SK-N-SH (cell line): Measurements from ENCODE around the gene SLC25A28. TPM values are rescaled to one million over a fixed set of nuclear protein-coding genes. Genes with fewer than 3 reads are reported as not detected.
A peak's percentile ranks its signal among the peaks of the same experiment; 100 is the strongest.

Experiments
- CTCF ChIA-PET: fragments of 300-600, 350-600 bp; formaldehyde crosslinking; extraction: SDS; loops from one replicate; lab custom pipeline; 2021; lab: Yijun Ruan, JAX
- POLR2A ChIA-PET: fragments of 350-600 bp; sonication (Branson Sonifier 250); formaldehyde crosslinking; extraction: SDS; loops from one replicate; lab custom pipeline; 2020; ENCODE audit warnings: antibody characterized with exemption, inconsistent platforms; lab: Yijun Ruan, JAX
- DNase-seq: peaks from one replicate; pipeline ENCODE4 v3.0.0; 2012
- H2AFZ ChIP-seq: fragments of 200-600 bp; sonication (generic); 2 replicates; pipeline ENCODE4 v1.8.1; 2016; ENCODE audit warnings: antibody characterized with exemption, mild to moderate bottlenecking, low read depth
- H3F3A ChIP-seq: fragments of 200-600 bp; sonication (generic); replicated peaks from 2 replicates; pipeline ENCODE3; 2016; ENCODE audit warnings: antibody characterized with exemption, mild to moderate bottlenecking; ENCODE audit not compliant: insufficient read depth
- H3K27ac ChIP-seq, 2 experiments: fragments of 200-500 bp in 1 of 2; fragments of 200-600 bp in 1 of 2; sonication (Bioruptor generic) in 1 of 2; sonication (generic), shearing (Covaris generic) in 1 of 2; 2 replicates each; pipeline versions ENCODE4 v1.5.1 to v1.6.1; 2014 to 2016; ENCODE audit warnings: low read depth in 2 of 2, inconsistent platforms in 1 of 2, low read length in 1 of 2, mild to moderate bottlenecking in 1 of 2, mixed read lengths in 1 of 2
- H3K27me3 ChIP-seq: fragments of 200-600 bp; sonication (generic), shearing (Covaris generic); 2 replicates; pipeline ENCODE4 v1.6.1; 2016; ENCODE audit warnings: mixed run types; ENCODE audit not compliant: insufficient read depth
- H3K36me3 ChIP-seq, 2 experiments: fragments of 200-500 bp in 1 of 2; fragments of 200-600 bp in 1 of 2; sonication (Bioruptor generic) in 1 of 2; sonication (generic) in 1 of 2; replicated peaks in 1 of 2; 2 replicates each; pipeline versions ENCODE3 to v1.5.1; 2014 to 2016; ENCODE audit warnings: low read length in 1 of 2, mild to moderate bottlenecking in 1 of 2; ENCODE audit not compliant: insufficient read depth in 2 of 2, control insufficient read depth in 1 of 2
- H3K4me1 ChIP-seq, 2 experiments: fragments of 200-500 bp in 1 of 2; fragments of 200-600 bp in 1 of 2; sonication (Bioruptor generic) in 1 of 2; sonication (generic), shearing (Covaris generic) in 1 of 2; 2 replicates each; pipeline versions ENCODE4 v1.5.1 to v1.6.1; 2014 to 2016; ENCODE audit warnings: low read depth in 1 of 2, low read length in 1 of 2, mixed run types in 1 of 2; ENCODE audit not compliant: insufficient read depth in 2 of 2, control insufficient read depth in 1 of 2
- H3K4me2 ChIP-seq: fragments of 200-600 bp; sonication (generic), shearing (Covaris generic); 2 replicates; pipeline ENCODE4 v1.6.1; 2017; ENCODE audit warnings: mixed run types
- H3K4me3 ChIP-seq, 2 experiments: fragments of 200-500 bp in 1 of 2; fragments of 200-600 bp in 1 of 2; sonication (Bioruptor generic) in 1 of 2; sonication (generic), shearing (Covaris generic) in 1 of 2; 2 replicates each; pipeline versions ENCODE4 v1.5.1 to v1.8.1; 2014 to 2016; ENCODE audit warnings: low read depth in 2 of 2, inconsistent platforms in 1 of 2, low read length in 1 of 2, mild to moderate bottlenecking in 1 of 2, mixed read lengths in 1 of 2, moderate library complexity in 1 of 2
- H3K79me2 ChIP-seq: fragments of 200-600 bp; sonication (generic); 2 replicates; pipeline ENCODE4 v1.8.1; 2017; ENCODE audit warnings: mild to moderate bottlenecking; ENCODE audit not compliant: insufficient read depth
- H3K9ac ChIP-seq: fragments of 200-600 bp; sonication (generic); 2 replicates; pipeline ENCODE4 v1.6.1; 2017; ENCODE audit warnings: mixed run types
- H3K9me2 ChIP-seq: fragments of 200-600 bp; sonication (generic); 2 replicates; pipeline ENCODE4 v1.6.1; 2017; ENCODE audit warnings: mixed run types
- H3K9me3 ChIP-seq: fragments of 200-600 bp; sonication (generic); 2 replicates; pipeline ENCODE4 v1.6.1; 2017; ENCODE audit warnings: mixed run types, mild to moderate bottlenecking, moderate library complexity
- H4K20me1 ChIP-seq: fragments of 200-600 bp; sonication (generic); 2 replicates; pipeline ENCODE4 v1.6.1; 2017; ENCODE audit warnings: mild to moderate bottlenecking, mixed run types; ENCODE audit not compliant: insufficient read depth
- ELF1 ChIP-seq: IDR thresholded peaks from 2 replicates; pipeline ENCODE4 v1.4.0; 2012
- EZH2phosphoT487 ChIP-seq: fragments of 200-600 bp; sonication (generic); IDR thresholded peaks from 2 replicates; pipeline ENCODE4 v1.6.1; 2017; ENCODE audit warnings: low read depth, mixed run types, mild to moderate bottlenecking, antibody characterized with exemption, moderate library complexity, borderline replicate concordance
- FOXM1 ChIP-seq: IDR thresholded peaks from 2 replicates; pipeline ENCODE4 v1.4.0; 2012; ENCODE audit warnings: low read depth, mild to moderate bottlenecking
- NFIC ChIP-seq: IDR thresholded peaks from 2 replicates; pipeline ENCODE4 v1.4.0; 2012; ENCODE audit warnings: borderline replicate concordance
- RXRA ChIP-seq: IDR thresholded peaks from 2 replicates; pipeline ENCODE4 v1.4.0; 2012; ENCODE audit warnings: low read depth, mild to moderate bottlenecking, borderline replicate concordance
- SMC3 ChIP-seq: IDR thresholded peaks from 2 replicates; pipeline ENCODE4 v1.6.1; 2012; ENCODE audit warnings: low read depth, low read length, improper control_type of control experiment
- WGBS: methylation state at CpG from one replicate; pipeline ENCODE4 v1.1.6; 2017; ENCODE audit warnings: low lambda C conversion rate; 5-methylcytosine and 5-hydroxymethylcytosine counted together
- polyA plus RNA-seq, 3 experiments: library from polyadenylated mRNA; depleted of rRNA; stranded (reverse); fragments of >200 nt; gene quantifications; 2 replicates each; pipeline ENCODE4 v1.2.3, GENCODE V29; 2012
- TF ChIP-seq, protein P1 (sequence below): IDR thresholded peaks from 2 replicates; pipeline ENCODE4 v1.4.0; 2012; ENCODE audit warnings: low read depth, borderline replicate concordance

Gene SLC25A28
- polyA plus RNA-seq, 1 of the 3 experiments (the other 2 are of a cell fraction): 23.8 TPM

GRCh38 chr10:99658622-99659030, 38.4 kb upstream of the SLC25A28 start:
- Histone ChIP-seq H3K4me2 (peak overlapping the region; percentile 94), H4K20me1 (no peaks in the 10 kb centered on the region)
- POLR2A ChIA-PET: interaction anchor here (0.9 to 1.6 kb wide), 5 partner anchors 25 to 74 kb away, joined by 3 to 6 read pairs (median 3); partner anchors contain the start of genes COX15, CUTC and SLC25A28
- TF ChIP-seq RXRA (no peak), FOXM1 (no peak), ELF1 (no peak), EZH2phosphoT487 (no peak), SMC3 (no peak)
- TF ChIP-seq, protein P1, sequence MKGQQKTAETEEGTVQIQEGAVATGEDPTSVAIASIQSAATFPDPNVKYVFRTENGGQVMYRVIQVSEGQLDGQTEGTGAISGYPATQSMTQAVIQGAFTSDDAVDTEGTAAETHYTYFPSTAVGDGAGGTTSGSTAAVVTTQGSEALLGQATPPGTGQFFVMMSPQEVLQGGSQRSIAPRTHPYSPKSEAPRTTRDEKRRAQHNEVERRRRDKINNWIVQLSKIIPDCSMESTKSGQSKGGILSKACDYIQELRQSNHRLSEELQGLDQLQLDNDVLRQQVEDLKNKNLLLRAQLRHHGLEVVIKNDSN: no peak
- TF ChIP-seq, all 33 proteins: peak for 0
- H3K4me3 ChIP-seq: peak overlapping the region; percentile 91
- H3K36me3 ChIP-seq: peaks cover 6 to 19% of the 10 kb centered on the region in 2 experiments
- H3K27ac ChIP-seq: no peak overlapping the region; a peak in 2 of 4 replicates
- CTCF ChIA-PET: interaction anchor here (0.8 to 1.4 kb wide), 5 partner anchors 11 to 223 kb away, joined by 3 to 4 read pairs (median 4); no protein-coding TSS in a partner anchor
- peaks cover 24% of the 10 kb centered on the region for H3F3A ChIP-seq
- peak; percentile 31 for DNase-seq
- H2AFZ ChIP-seq: peak overlapping the region; percentile 90
- H3K27me3 ChIP-seq: no peaks in the 10 kb centered on the region
- no peaks in the 10 kb centered on the region for H3K9me3 ChIP-seq
- H3K4me1 ChIP-seq: peaks cover 0 to 6% of the 10 kb centered on the region in 2 experiments; a peak in 2 of 4 replicates
- H3K9ac ChIP-seq: peak overlapping the region; percentile 94
- H3K9me2 ChIP-seq: no peaks in the 10 kb centered on the region
- WGBS: 5% methylated on average over 24 of the region's 24 CpGs
- peaks cover 38% of the 10 kb centered on the region for H3K79me2 ChIP-seq

DNA sequence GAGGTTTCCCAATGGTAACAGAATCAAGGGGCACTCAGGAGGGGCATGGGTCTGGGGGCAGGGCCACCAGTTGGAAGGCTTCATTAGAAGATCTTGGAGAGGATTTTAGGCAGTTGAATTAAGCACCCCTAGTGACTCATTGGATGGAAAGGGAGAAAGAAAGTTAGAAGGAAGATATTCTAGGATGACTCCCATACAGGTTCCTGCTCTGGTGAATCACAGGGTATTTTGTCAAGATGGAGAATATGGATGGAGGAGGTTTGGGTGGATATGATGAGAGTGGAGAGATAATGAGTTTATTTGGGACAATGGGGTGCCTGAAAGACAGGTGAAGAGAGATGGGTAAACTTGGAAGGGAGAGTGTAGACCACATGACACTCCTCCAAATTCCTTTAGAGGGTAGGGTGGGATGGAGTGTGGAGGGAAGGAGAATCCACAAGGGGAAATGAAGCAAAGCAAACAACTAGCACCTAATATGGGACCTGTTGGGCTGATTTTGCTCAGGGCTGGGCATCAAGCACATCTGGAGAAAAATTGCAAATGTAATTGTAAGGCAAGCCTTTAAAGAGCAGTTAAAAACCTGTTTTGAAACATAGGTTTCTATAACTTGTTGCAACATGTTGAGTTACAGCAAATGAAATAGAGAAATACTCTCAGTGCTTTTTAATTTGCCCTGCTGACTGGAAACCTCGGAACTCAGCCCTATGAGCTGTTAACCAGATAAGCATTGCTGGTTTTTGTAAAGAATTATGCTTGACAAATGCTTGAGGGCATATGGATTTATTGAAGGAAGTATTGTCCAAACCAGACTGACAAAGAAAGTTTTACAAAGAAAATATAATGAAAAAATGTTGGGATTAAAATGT, 36.2 kb upstream of the SLC25A28 start:
- Histone ChIP-seq H3K4me2 (no peak overlapping the region), H2AFZ (no peak overlapping the region), H3F3A (peaks cover 15% of the 10 kb centered on the region), H3K4me1 (peaks cover 0 to 6% of the 10 kb centered on the region in 2 experiments; a peak in 2 of 4 replicates), H3K36me3 (no peaks in the 10 kb centered on the region), H3K4me3 (no peak overlapping the region), H3K79me2 (peaks cover 16% of the 10 kb centered on the region), H3K9ac (no peak overlapping the region), H3K9me3 (no peaks in the 10 kb centered on the region), H4K20me1 (no peaks in the 10 kb centered on the region), H3K27ac (no peak overlapping the region), H3K27me3 (no peaks in the 10 kb centered on the region), H3K9me2 (no peaks in the 10 kb centered on the region)
- POLR2A ChIA-PET: no interaction called here
- DNase-seq: no peak
- TF ChIP-seq NFIC: no peak
- CTCF ChIA-PET: interaction anchor here (1.2 kb wide), 1 partner anchor 55 kb away, joined by 3 read pairs; no protein-coding TSS in a partner anchor
- WGBS: 3% methylated on average over 1 of the region's 1 CpG
